Thyroid gland (tissue), 4 donors: ENCODE results near the gene GPNMB. TPM values are rescaled to one million over a fixed set of nuclear protein-coding genes. Genes with fewer than 3 reads are reported as not detected.

Experiments used
- DNase-seq, 2 donors: peaks; one replicate each; pipeline ENCODE4 v3.0.0-alpha.2; 2019
- H3K27ac ChIP-seq, 3 donors: fragments of 200-600 bp; sonication (generic); 1 replicate in 2 of 3; 2 replicates in 1 of 3; pipeline ENCODE4 v1.5.1; 2016 to 2019; ENCODE audit warnings: mild to moderate bottlenecking in 1 of 3, moderate library complexity in 1 of 3
- H3K27me3 ChIP-seq: fragments of 200-600 bp; sonication (generic); one replicate; pipeline ENCODE4 v1.5.1; 2019
- H3K36me3 ChIP-seq, 2 donors: fragments of 200-600 bp; sonication (generic); one replicate each; pipeline ENCODE4 v1.5.1; 2016 to 2019
- H3K4me1 ChIP-seq, 2 donors: fragments of 200-600 bp; sonication (generic); one replicate each; pipeline ENCODE4 v1.5.1; 2017 to 2019
- H3K4me3 ChIP-seq, 3 donors: fragments of 200-600 bp; sonication (generic); replicated peaks in 1 of 3; 1 replicate in 2 of 3; 2 replicates in 1 of 3; pipeline ENCODE4 v1.5.1; 2016; ENCODE audit warnings: mild to moderate bottlenecking in 1 of 3
- H3K9me3 ChIP-seq: fragments of 200-600 bp; sonication (generic); one replicate; pipeline ENCODE4 v1.5.1; 2017
- POLR2A ChIP-seq, 2 donors: fragments of 450-650 bp; IDR thresholded peaks; one replicate each; pipeline ENCODE4 v1.6.1; 2017; ENCODE audit warnings: antibody characterized with exemption in 2 of 2, mild to moderate bottlenecking in 2 of 2, moderate library complexity in 1 of 2
- WGBS, 2 donors: methylation state at CpG; one replicate each; pipeline ENCODE4 v1.1.5; 2017; 5-methylcytosine and 5-hydroxymethylcytosine counted together
- intact Hi-C: fragments of 100-400 bp; cut with DNase I; formaldehyde crosslinking; loops from one replicate; pipeline ENCODE4 v1.15.1; 2023
- total RNA-seq, 4 donors: library from RNA; depleted of rRNA; stranded (reverse); fragments of >200 nt; gene quantifications; one replicate each; pipeline ENCODE4 v1.2.3, GENCODE V29; 2016
- TF ChIP-seq, protein P1 (sequence below), 6 experiments: fragments of 200-600 bp in 3 of 6; fragments of 450-650 bp in 3 of 6; sonication (generic) in 3 of 6; IDR thresholded peaks; one replicate each; pipeline ENCODE4 v1.5.1; 2016 to 2019; ENCODE audit warnings: antibody characterized with exemption in 6 of 6, mild to moderate bottlenecking in 2 of 6, inconsistent platforms in 1 of 6, moderate library complexity in 1 of 6

The GPNMB gene
- total RNA-seq, 4 donors from 2014 or later = 31.4 to 84.8 (median 69.9) TPM

DNA sequence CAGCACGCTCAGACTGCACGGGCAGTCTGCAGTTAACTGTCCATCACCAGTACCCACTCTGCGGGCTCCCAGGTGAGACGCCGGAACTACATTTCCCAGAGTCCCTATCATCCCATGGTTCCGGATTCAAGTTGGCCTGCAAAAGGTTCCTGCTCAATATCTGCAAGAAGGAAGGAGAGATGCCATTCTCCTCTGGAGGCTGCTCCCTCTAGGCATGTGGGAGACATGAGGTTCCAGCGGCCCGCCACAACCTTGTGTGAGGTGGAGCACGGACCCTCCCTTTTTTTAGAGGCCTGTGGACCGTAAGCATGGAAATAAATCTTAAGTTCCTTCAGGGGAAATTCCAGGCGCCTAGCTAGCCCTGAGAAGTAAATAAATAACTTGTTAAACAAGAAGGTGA lies 35.0 kb upstream of the GPNMB start:
- no peaks in the 10 kb centered on the region for H3K9me3 ChIP-seq
- intact Hi-C loops = no loop called here
- DNase-seq = peak in 1 of 2 donors; percentile 2
- H3K27me3 ChIP-seq = no peaks in the 10 kb centered on the region
- H3K36me3 ChIP-seq = no peaks in the 10 kb centered on the region
- H3K4me3 ChIP-seq = no peak overlapping the region
- WGBS, 2 donors = 64 to 67% methylated on average over 11 of the region's 11 CpGs
- H3K4me1 ChIP-seq = no peaks in the 10 kb centered on the region
- TF ChIP-seq POLR2A (IDR thresholded peaks at IDR 0.05) = no peak
- TF ChIP-seq, protein P1, sequence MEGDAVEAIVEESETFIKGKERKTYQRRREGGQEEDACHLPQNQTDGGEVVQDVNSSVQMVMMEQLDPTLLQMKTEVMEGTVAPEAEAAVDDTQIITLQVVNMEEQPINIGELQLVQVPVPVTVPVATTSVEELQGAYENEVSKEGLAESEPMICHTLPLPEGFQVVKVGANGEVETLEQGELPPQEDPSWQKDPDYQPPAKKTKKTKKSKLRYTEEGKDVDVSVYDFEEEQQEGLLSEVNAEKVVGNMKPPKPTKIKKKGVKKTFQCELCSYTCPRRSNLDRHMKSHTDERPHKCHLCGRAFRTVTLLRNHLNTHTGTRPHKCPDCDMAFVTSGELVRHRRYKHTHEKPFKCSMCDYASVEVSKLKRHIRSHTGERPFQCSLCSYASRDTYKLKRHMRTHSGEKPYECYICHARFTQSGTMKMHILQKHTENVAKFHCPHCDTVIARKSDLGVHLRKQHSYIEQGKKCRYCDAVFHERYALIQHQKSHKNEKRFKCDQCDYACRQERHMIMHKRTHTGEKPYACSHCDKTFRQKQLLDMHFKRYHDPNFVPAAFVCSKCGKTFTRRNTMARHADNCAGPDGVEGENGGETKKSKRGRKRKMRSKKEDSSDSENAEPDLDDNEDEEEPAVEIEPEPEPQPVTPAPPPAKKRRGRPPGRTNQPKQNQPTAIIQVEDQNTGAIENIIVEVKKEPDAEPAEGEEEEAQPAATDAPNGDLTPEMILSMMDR (IDR thresholded peaks at IDR 0.05) = no peak
- no peak overlapping the region for H3K27ac ChIP-seq

DNA sequence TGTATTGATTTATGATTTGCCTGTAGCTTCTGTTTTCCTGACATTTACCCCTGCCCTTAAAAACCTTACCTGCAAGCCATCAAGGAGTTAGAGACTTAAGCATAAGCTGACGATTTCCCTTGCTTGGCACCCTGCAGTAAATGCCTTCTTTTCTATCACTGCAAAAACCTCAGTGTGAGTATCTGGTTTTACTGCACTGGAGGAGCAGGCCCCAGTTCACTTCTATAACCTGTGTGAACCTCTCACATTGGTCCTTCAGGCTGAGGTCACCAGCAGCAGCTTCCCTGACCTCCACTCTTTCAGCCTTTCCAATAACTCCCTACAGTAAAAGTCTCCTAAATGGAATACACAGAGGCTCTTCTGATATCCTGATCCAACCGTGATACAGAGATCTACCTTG lies 34.2 kb upstream of the GPNMB start:
- no peak for DNase-seq
- Histone ChIP-seq H3K27me3 (no peaks in the 10 kb centered on the region), H3K27ac (no peak overlapping the region), H3K4me3 (no peak overlapping the region), H3K9me3 (no peaks in the 10 kb centered on the region), H3K4me1 (no peaks in the 10 kb centered on the region), H3K36me3 (no peaks in the 10 kb centered on the region)
- no peak for TF ChIP-seq POLR2A (IDR thresholded peaks at IDR 0.05)
- intact Hi-C loops = no loop called here
- WGBS, 2 donors = 82 to 90% methylated on average over 2 of the region's 2 CpGs

DNA sequence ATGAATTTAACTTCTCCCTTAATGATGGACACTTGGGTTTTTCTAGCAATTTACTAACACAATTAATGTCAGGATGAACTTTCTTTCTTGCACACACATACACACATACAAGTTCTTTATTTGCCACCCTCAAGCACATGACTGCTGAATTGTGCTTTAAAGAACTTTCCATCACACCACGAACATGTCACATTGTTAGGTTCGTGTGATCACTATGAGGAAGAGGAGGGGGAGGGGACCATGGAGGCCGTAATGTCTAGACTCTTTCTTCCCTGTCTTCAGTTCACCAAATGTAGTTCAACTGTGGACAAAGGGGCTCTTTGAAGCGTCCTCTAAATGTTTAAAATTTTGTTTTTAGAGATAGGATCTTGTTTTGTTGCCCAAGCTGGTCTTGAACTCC lies 33.7 kb upstream of the GPNMB start:
- TF ChIP-seq, protein P1 (IDR thresholded peaks at IDR 0.05) = no peak
- TF ChIP-seq POLR2A (IDR thresholded peaks at IDR 0.05) = no peak
- intact Hi-C loops = no loop called here
- Histone ChIP-seq H3K27ac (no peak overlapping the region), H3K4me3 (no peak overlapping the region), H3K36me3 (no peaks in the 10 kb centered on the region), H3K9me3 (no peaks in the 10 kb centered on the region), H3K27me3 (no peaks in the 10 kb centered on the region), H3K4me1 (no peaks in the 10 kb centered on the region)
- DNase-seq = no peak
- 83 to 87% methylated on average over 4 of the region's 4 CpGs for WGBS, 2 donors

DNA sequence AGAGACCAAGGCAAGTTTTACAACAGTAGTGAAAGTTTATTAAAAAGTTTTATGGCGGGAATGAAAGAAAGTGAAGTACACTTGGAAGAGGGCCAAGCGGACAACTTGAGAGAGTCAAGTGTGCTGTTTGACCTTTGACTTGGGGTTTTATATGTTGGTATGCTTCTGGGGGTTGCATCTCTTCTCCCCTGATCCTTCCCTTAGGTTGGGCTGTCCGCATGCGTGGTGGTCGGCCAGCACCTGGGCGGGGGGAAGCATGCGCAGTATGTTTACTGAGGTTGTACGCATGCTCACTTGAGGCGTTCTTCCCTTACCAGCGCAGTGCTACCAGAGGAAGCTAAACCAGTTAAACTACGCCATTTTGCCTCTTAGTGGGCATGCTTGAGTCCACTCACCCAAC lies 32.8 kb upstream of the GPNMB start:
- DNase-seq = no peak

DNA sequence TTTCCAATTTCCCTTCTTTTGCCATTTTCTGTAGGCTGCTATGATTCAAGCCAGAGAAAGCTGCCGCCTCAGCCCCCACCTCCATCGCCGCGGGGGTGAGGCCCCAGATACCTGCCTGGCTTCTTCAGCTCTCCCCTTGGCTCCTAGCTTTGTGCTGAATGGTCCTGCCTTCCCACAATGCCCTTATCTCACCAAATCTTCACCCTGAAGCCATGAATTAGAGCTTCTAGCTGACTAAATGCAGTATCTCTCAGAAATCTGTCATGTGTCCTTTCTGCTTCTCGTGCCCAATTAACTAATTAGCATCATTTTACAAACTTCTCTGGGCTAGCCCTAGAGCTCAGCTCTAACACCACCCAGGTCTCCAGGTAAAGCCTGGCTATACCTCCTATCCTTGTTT lies 32.2 kb upstream of the GPNMB start:
- intact Hi-C loops = no loop called here
- no peak overlapping the region for H3K4me3 ChIP-seq
- WGBS, 2 donors = 92 to 96% methylated on average over 5 of the region's 5 CpGs
- no peaks in the 10 kb centered on the region for H3K9me3 ChIP-seq
- no peak for DNase-seq
- H3K4me1 ChIP-seq = no peaks in the 10 kb centered on the region
- no peak for TF ChIP-seq POLR2A (IDR thresholded peaks at IDR 0.05)
- TF ChIP-seq, protein P1 (IDR thresholded peaks at IDR 0.05) = no peak
- H3K27me3 ChIP-seq = no peaks in the 10 kb centered on the region
- no peaks in the 10 kb centered on the region for H3K36me3 ChIP-seq
- no peak overlapping the region for H3K27ac ChIP-seq

More for the DNA sequence above, 32.8 kb upstream of the GPNMB start:
- Histone ChIP-seq H3K4me3 (no peak overlapping the region), H3K27me3 (no peaks in the 10 kb centered on the region), H3K4me1 (no peaks in the 10 kb centered on the region), H3K36me3 (no peaks in the 10 kb centered on the region), H3K27ac (no peak overlapping the region), H3K9me3 (no peaks in the 10 kb centered on the region)
- intact Hi-C loops = no loop called here
- no peak for TF ChIP-seq POLR2A (IDR thresholded peaks at IDR 0.05)
- TF ChIP-seq, protein P1 (IDR thresholded peaks at IDR 0.05) = no peak
- WGBS, 2 donors = 94 to 95% methylated on average over 11 of the region's 11 CpGs

DNA sequence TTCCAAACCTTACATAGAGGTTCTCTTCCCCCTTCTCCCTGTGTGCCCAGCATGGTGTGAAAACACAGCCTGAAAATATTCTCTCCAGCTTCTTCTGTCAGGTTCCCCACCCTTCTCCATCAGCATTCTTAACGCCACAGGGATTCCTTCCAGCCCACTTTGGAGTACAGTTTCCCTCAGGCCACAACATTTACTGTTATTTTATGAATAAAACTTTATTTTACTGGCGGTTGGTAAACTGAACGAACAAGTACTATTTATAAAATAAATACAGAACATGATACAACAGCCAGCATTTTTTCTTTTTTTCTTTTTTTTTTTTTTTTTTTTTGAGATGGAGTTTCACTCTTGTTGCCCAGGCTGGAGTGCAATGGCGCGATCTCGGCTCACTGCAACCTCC lies 31.6 kb upstream of the GPNMB start:
- Histone ChIP-seq H3K4me1 (no peaks in the 10 kb centered on the region), H3K9me3 (no peaks in the 10 kb centered on the region), H3K4me3 (no peak overlapping the region), H3K27ac (no peak overlapping the region), H3K27me3 (no peaks in the 10 kb centered on the region), H3K36me3 (no peaks in the 10 kb centered on the region)
- DNase-seq = no peak
- no peak for TF ChIP-seq POLR2A (IDR thresholded peaks at IDR 0.05)
- TF ChIP-seq, protein P1 (IDR thresholded peaks at IDR 0.05) = no peak
- intact Hi-C loops = no loop called here
- WGBS, 2 donors = 93 to 97% methylated on average over 6 of the region's 6 CpGs
